22Rv1 (cell line): Measurements from ENCODE around the gene PLCXD1.

Experiments
- H3K27ac ChIP-seq: fragments of 450-650 bp; 2 replicates; pipeline ENCODE4 v1.5.1; 2017
- ZFX ChIP-seq: fragments of 450-650 bp; IDR thresholded peaks from 2 replicates; pipeline ENCODE4 v1.6.1; 2017; ENCODE audit warnings: antibody characterized with exemption, borderline replicate concordance
- TF ChIP-seq, protein P1 (sequence below): fragments of 450-650 bp; IDR thresholded peaks from 2 replicates; pipeline ENCODE4 v1.5.1; 2017; ENCODE audit warnings: mild to moderate bottlenecking

Gene PLCXD1

DNA sequence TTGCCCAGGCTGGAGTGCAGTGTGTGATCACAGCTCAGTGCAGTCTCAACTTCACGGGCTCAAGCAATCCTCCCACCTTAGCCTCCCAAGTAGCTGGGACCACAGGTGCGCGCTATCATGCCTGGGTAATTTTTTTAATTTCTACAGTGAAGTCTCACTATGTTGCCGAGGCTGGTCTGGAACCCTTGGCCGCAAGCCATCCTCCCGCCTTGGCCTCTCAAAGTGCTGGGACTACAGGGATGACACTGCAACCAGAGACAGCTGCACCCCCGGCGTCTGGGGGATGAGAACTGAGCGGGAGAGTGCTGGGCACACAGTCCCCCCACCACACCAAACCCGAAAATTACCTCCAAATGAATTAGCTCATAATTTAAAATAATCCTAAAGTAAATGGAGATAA is 70.6 kb downstream of the PLCXD1 start:
- H3K27ac ChIP-seq, result no peak overlapping the region
- no peak for TF ChIP-seq ZFX
- TF ChIP-seq, protein P1, sequence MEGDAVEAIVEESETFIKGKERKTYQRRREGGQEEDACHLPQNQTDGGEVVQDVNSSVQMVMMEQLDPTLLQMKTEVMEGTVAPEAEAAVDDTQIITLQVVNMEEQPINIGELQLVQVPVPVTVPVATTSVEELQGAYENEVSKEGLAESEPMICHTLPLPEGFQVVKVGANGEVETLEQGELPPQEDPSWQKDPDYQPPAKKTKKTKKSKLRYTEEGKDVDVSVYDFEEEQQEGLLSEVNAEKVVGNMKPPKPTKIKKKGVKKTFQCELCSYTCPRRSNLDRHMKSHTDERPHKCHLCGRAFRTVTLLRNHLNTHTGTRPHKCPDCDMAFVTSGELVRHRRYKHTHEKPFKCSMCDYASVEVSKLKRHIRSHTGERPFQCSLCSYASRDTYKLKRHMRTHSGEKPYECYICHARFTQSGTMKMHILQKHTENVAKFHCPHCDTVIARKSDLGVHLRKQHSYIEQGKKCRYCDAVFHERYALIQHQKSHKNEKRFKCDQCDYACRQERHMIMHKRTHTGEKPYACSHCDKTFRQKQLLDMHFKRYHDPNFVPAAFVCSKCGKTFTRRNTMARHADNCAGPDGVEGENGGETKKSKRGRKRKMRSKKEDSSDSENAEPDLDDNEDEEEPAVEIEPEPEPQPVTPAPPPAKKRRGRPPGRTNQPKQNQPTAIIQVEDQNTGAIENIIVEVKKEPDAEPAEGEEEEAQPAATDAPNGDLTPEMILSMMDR, result no peak

DNA sequence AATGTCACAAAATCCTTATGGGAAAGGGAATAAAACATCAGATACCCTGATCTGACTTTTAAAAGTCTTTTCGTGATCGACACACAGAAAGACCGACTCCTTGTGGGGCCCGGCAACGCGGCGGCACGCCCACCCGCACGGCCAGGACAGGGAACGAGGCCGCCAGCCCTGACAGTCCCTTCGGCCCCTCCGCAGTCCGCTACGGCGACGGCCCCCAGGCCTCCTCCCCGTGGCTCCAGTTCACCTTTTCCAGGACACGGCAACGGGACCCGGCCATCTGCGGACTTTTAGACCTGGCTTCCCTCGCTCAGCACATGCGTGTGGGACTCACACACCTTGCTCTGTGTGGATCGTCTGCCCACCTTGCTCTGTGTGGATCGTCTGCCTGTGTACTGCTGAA is 71.0 kb downstream of the PLCXD1 start:
- TF ChIP-seq ZFX, result no peak
- TF ChIP-seq, protein P1, result no peak
- no peak overlapping the region for H3K27ac ChIP-seq

DNA sequence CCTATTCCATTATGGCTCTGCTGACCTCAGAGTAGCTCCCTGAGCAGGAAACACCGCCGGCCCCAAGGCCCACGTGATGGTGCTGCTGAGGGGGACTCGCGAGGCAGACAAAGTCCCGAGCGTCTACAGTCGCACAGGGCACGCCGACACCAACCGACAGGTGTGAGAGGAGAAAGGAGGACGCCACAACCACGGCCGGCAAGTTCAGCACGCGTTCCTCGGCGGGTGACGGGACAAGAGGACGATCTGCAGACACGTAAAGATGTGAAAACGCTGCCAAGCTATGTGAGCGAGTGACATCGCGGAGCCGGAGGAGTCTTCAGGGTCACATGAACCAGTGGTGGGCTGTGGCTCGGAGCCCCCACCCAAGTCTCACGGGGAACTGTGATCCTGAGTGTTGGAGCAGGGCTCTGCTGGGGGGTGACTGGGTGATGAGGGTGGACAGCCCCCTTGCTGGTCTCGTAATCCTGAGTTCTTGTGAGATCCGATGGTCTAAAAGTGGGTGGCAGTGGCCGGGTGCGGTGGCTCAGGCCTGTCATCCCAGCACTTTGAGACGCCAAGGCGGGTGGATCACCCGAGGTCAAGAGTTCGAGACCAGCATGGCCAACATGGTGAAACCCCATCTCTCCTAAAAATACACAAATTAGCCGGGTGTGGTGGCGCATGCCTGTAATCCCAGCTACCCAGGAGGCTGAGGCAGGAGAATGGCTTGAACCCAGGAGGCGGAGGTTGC is 71.6 kb downstream of the PLCXD1 start:
- TF ChIP-seq ZFX, result no peak
- TF ChIP-seq, protein P1, result no peak
- H3K27ac ChIP-seq, result no peak overlapping the region
